Effector CD4-positive, alpha-beta T cell (primary cell): Measurements from ENCODE around the gene C8G.

ENCODE experiments used
- DNase-seq: peaks from one replicate; pipeline ENCODE4 v3.0.0-alpha.2; 2020

Gene C8G

DNA sequence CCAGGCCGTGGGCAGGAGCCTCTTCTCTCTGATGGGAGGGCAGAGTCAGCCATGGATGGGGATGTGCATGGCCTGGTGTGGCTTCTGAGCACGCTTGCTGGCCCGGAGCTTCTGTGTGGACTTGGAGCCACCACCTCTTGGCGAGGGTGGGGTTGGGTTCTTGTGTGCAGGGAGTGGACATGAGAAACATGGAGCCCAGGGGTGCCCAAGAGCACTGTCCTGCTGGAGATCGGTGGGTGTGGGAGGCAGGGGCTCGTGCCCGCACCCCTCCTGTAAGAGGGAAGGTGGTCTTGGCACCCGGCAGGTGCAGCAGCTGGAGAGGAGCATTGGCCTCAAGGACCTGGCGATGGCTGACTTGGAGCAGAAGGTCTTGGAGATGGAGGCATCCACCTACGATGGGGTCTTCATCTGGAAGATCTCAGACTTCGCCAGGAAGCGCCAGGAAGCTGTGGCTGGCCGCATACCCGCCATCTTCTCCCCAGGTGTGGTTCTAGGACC, 24.3 kb upstream of the C8G start:
- DNase-seq = no peak

DNA sequence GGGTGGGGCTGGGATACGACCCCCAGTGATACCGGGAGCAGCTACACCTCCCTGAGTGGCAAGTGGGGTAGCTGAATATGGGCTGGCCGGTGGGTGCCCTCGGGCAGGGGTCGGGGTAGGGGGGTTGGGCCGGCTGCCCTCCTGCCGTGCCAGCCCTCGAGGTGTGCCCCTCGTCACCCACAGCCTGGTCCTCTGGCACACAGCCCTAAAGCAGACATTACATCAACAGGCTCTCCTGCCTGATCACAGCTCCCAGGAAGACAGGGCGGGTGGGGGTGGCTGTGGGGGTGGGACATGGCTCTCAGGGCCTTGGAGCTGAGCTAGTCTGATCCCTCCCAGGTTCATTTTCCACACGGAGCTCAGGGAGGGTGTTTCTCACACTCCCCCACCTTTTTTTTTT, 23.7 kb upstream of the C8G start:
- no peak for DNase-seq

DNA sequence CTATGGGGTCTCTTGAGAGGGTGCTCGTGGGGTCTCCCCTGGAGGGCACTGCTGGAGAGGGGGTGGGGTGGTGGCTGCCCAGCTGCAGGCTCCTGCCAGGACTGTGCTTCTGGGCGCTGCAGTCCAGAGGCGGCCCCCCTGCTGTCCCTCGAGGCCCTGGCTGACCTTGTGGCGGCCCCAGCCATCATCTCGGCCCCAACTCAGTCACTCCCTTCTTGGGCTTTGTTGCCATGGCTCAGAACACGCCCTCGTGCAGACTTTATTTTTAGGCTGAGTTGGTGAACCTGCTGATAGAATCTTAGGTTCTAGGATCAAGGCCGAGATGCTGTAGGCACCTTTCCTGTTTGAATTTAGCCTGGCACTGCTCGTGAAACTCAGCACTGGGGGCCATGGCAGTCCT, 23.3 kb upstream of the C8G start:
- no peak for DNase-seq

DNA sequence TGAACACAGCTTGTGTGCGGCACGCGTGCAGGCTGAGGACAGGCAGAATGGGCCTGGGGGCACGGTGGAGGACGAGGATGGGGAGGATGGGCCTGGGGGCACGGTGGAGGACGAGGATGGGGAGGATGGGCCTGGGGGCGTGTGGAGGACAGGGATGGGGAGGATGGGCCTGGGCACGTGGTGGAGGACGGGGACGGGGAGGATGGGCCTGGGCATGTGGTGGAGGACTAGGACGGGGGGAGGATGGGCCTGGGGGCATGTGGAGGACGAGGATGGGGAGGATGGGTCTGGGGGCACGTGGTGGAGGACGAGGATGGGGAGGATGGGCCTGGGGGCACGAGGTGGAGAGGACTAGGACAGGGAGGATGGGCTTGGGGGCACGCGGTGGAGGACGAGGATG, 22.5 kb upstream of the C8G start:
- no peak for DNase-seq

DNA sequence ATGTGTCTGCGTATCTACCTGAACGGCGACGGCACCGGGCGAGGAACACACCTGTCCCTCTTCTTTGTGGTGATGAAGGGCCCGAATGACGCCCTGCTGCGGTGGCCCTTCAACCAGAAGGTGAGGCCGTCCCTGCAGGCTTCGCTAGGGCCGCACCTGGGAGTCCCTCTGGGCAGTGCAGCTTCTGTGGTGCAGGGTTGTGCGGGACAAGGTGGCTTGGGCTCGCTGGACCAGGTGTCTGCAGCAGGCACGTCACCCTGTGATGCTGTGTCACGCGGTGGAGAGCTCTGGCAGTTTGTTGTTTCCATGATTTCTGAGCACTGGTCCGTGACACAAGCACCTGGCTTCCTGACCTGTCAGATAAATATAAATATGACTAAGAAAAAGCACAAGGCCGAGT, 21.2 kb upstream of the C8G start:
- no peak for DNase-seq

DNA sequence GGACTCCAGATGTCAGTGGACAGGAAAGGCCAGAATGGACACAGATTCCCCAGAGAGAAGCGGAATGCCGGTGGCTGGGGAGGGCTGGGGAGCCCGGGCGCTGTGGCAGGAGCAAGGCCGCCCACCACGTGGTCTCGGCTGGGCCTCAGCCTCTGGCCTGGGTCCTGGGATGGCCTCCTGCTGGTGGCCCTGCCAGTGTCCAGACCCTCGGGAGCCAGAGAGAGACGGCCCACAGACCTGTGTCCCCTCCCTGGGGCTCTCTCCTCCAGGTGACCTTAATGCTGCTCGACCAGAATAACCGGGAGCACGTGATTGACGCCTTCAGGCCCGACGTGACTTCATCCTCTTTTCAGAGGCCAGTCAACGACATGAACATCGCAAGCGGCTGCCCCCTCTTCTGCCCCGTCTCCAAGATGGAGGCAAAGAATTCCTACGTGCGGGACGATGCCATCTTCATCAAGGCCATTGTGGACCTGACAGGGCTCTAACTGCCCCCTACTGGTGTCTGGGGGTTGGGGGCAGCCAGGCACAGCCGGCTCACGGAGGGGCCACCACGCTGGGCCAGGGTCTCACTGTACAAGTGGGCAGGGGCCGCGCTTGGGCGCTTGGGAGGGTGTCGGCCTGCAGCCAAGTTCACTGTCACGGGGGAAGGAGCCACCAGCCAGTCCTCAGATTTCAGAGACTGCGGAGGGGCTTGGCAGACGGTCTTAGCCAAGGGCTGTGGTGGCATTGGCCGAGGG, 19.5 kb upstream of the C8G start:
- no peak for DNase-seq

DNA sequence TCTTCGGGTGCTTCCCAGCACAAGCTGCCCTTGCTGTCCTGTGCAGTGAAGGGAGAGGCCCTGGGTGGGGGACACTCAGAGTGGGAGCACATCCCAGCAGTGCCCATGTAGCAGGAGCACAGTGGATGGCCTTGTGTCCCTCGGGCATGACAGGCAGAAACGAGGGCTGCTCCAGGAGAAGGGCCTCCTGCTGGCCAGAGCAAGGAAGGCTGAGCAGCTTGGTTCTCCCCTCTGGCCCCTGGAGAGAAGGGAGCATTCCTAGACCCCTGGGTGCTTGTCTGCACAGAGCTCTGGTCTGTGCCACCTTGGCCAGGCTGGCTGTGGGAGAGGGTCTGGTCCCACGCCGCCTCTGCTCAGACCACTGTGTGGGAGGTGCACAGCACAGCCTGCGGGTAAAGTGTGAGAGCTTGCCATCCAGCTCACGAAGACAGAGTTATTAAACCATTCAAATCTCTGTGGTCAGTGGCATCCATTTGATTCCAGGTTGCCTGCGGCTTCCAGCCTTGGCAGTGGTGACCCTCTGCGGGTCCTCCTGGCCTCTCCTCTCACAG, 18.8 kb upstream of the C8G start:
- DNase-seq = no peak

DNA sequence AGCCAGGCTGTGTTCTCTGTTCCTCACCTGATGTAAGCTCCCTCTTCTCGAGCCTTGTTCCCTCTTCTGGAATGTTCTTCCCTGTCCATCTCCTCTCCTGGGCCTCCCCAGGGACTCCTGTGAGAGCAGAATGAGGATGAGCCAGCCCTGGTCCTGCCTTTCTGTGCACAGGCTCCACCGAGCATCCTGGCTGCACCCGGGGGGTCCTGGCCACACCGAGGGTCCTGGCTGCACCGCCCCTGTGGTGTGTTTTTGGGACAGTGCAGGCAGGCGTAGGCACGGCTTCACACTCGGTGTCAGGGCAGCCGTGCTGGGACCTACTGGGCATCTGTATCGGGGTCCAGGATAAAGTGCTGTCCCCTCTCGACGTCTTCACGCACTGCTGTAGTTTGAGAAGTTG, 18.3 kb upstream of the C8G start:
- DNase-seq = no peak

DNA sequence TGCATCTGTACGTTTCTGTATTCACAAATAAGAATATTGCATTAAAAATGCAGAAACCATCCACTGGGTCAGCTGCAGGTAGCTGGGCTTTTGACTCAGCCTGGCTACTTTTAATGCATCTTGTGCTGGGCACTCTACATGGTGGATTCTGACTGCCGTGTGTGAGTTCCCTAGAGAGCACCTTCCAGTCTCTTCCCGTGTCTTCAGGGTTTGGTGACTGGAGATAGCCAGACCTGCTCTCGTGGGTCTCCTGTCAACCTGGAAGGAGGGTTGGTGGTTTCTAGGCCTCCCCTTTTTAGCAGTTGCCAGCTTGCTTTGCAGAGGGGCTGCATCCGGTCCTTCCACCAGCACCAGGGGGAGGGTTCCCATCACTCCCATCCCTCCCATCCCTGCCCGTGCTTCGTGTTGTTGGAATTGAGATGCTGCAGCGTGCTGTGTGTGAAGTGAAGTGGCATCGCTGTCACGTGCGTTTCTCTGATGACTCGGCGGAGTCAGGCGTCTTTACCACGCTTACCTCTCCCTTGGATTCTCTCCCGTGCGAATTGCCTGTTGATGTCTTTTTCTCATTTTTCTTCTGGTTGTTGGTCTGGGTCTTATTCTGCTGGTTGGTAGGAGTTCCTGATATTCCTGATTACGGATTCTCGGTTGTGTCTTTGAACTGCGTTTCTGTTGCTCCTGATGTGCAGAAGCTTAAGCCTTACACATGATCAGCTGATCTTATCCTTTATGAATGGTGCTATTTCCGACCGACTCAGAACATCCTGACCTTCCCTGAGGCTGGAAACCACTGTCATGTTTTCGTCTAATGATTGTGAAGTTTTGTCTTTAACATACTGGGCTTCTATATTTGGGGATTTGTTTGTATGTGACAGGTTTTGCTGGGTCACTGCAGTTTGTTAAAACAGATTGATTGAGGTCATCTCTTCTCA, 17.4 kb upstream of the C8G start:
- no peak for DNase-seq

DNA sequence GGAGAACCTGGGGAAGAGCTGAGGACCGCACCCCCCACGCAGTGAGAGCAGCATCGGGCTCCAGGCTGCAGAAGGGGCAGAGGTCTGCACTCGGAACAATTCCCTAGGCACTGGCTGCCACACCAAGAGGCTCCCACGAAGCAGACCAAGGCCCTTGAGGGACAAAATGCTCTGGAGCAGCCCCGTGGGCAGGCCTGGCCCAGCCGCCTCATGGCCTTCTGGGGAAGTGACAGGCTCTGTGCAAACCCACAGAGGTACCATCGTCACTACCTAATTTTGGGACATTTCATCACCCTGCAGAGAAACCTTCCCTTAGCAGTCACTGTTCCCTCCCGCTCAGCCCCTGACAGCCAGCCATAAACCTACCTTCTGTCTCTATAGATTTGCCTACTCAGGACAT, 16.5 kb upstream of the C8G start:
- DNase-seq = no peak

DNA sequence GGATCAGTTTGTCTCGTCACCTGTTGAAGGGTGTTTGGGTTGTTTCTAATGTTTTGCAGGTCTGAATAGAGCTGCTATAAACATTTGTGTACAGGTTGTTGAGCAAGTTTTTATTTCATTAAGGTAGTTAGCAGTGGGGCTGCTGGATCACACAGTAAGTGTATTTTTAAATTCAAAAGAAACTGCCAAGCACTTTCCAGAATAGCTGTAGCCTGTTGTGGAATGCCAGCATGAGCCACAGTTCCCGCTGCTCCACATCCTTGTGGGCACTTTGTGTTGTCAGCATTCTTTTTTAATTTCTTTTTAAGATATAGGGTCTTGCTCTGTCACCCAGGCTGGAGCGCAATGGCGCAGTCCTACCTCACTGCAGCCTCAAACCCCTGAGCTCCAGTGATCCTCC, 15.0 kb upstream of the C8G start:
- DNase-seq = no peak

DNA sequence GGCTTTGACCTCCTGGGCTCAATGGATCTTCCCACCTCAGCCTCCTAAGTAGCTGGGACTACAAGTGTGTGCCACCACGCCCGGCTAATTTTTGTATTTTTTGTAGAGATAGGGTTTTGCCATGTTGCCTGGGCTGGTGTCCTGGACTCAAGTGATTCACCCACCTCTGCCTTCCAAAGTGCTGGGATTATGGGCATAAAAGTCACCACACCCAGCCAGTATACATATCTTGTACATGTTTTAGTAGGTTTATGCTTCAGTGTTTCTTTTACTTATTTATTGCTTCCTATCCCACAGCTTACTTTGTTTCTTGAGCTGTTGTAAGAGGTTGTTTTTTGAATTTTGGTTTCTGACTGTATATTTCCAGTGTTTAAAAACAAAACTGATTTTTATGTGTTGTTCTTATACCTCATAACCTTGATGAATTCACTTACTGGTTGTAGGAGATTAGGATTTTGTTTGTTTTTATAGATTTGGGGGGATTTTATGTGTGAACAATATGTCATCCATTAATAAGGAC, 13.4 kb upstream of the C8G start:
- no peak for DNase-seq

DNA sequence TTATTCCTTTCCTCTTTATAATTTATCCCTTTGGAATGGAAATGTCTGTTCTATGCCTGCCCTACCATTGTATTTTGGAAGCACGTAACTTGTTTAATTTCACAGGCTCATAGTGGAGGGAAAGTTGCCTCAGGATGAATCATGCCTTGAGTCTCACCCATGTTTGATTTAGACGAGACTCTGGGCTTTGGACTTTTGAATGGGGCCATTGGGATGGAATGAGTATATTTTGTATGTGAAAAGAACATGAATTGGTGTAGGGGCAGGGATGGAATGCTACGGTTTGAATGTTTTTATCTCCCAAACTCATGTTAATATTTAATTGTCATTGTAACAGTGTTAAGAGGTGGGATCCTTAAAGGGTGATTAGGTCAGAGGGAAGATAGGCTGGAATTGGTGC, 10.8 kb upstream of the C8G start:
- DNase-seq = no peak

DNA sequence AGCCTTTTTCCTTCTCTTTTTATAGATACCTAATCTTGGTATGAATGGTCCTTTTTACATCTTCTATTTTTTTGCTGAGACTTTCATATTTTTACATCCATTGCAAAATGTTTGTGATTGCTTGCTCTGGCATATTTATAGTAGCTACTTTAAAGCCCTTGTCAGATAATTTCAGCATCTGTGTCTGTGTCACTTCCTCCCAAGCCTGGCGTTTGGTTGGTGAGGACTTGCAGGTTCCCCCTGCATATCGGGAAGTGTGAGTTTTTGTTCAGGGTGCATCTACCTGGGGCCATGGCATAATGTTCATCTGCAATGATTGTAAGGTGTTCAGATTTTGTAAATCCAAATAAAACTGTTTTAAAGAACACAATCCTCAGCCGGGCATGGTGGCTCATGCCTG, 9.4 kb upstream of the C8G start:
- DNase-seq = no peak

DNA sequence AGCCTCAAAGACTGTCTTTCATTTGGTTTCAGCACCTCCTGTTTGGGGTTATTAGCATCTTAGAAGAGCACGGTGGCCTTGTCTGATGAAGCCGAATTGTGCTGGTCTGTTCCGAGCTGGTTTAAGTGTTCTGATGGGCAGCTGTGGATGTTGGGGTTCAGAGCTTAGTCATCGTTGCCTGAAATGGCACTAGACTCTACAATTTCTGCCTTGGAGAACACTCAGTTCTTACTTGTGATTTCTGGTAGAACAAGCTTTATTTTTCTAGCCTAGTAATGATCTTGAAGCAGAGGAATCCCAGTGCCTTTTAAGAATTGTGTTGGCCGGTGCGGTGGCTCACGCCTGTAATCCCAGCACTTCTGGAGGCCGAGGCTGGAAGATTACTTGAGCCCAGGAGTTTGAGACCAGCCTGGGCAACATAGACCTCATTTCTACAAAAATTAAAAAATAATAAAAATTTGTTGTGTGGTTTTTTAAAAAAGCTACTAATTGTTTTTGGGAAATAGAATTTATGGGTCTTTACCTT, 8.3 kb upstream of the C8G start:
- no peak for DNase-seq

DNA sequence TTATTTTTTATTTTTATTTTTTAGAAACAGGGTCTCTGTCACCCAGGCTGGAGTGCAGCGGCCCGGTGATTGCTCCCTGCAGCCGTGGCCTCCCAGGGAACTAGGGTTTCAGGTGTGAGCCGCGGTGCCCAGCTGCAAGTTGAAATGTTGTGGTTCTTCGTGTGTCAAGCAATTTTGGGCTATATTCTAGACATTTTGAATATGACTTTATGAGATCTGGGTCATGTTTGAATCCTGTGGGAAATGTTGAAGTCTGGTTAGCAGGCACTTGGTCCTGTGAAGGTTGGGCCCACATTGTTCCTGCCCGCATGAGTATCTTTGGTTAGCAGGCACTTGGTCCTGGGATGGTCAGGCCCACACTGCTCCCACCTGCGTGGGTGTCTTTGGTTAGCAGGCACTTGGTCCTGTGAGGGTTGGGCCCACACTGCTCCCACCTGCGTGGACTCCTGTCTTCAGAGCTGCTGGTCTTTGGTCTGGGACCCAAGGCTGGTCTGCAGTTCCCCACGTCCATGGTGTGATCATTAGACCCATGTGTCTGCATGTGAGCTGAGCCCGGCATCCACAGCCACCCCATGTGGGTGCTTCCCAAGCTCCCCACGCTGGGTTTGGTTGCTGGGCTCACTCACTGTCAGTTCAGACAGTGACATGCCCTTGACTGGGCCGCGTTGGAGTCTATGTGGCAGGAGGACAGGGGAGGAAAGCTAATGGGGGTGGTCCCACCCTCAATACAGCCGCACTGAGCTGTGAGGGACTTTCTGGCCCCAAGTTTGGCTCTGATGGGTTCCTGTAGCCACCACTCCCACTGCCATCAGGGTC, 7.6 kb upstream of the C8G start:
- DNase-seq = no peak

DNA sequence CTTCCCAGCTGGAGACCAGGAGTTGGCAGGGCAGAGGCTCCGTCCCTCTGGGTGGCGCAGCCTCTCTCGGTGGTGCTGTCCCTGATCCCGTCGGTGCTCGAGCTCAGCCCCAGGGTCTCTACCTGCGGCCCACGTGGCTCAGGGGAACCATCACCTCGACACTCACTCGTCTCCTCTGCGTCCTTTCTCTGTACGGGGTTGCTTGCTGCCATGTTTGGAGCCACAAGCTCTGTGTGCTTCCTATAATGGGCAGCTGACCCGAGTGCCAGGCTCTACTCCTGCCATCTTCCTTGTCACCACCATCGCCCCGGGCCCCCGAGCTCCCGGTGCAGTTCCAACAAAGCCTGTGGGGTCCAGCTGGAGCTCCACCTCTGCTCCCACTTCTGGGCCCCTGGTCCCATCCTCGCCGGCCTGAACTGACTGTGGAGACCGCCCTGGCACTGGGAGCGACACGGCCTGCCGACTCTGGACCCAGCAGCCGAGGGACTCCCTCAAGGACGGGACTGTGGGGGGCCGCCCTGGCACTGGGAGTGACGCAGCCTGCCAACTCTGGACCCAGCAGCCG, 5.5 kb upstream of the C8G start:
- DNase-seq = no peak

DNA sequence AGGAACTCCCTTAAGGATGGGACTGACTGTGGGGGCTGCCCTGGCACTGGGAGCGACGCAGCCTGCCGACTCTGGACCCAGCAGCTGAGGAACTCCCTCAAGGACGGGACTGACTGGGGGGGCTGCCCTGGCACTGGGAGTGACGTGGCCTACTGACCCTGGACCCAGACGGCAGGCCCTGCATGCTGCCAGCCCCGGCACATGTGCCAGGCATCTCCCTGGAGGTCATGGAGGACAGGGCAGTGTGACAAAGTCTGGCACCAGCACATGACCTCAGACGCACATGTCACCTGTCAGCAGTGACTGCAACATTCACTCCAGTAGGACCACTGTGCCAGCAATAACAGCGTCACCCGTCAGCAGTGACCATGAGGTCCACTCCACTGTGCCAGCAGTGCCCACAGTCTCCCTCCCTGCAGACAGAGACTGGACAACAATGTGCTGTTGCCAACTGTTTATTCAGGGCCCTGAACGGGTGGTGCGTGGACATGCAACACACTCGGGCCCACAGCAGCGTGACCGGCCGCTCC, 5.0 kb upstream of the C8G start:
- no peak for DNase-seq

DNA sequence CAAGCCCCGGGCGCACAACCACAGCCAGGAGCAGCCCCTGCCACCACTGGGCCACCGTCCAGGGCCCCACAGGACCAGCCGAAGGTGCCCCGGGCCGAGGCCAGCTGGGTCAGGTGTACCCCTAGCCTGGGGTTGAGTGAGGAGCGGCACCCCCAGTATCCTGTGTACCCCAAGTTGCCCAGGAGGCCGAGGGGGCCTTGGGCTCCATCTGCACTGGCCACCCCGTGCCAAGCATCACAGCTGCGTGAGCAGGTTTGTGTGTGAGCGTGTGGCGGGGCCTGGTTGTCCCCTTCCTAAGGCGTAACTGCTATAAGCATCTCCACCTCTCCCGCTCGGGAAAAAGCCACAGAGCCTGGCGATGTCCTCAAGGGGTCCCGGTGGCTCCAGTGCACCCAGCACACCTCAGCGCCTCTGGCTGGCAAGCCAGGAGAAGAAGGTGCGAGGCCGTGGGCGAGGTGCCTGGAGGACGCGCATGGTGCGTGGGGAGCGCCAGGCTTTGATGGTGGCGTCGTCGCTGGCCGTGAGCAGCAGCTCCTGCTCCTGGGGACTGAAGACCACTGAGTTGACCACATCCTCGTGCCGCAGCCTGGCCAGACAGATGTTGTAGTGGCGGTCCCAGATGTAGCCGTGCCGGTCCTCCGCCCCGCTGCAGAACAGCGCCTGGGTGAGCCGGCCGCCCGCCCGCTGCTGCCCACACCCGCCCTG, 4.4 kb upstream of the C8G start:
- DNase-seq = no peak

DNA sequence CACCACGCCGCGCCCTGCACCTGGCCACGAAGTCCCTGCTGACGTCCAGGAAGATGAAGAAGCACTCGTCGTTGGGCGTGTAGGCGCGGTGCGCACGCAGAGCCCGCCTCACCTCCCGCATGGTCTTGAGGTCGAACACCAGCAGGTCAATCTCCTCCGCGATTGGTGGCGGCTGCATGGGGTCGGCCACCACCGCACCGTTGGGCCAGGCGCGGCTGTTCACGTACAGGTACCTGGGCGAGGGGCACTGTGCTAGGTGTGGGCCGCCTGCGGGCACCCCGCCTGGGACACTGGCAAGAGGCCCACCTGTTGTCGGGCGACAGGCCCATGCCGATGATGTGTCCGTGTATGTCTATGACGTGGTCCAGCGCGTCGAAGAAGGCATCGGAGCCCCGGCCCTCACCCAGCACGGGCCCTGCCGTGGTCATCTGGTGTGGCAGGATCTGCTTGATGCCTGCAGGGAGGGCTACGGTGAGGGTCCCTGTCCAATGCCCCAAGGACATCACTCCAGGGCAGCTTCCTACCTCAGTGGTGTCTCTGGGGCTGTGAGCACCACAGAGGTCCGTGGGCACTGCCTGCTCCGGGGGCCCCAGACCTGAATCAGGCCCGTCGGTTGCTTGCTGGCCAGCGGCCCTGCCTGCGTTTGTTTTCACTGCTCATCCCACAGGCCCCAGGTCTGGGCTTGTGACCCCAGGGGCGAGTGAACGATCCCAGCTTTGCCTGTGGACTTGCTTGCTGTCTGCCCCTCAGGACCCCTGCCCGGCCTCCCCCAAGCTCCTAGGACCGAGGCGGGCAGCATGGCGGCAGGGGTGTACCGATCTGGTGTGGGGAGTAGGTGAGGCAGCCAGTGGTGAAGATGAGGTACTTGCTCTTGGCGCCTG, 3.6 kb upstream of the C8G start:
- no peak for DNase-seq
